Esophagus squamous epithelium (tissue), 5 donors: ENCODE data around the gene HBG2. TPM values are rescaled to one million over a fixed set of nuclear protein-coding genes. Genes with fewer than 3 reads are reported as not detected.
"Not testable (repeated sequence)": the region's sequence is repeated elsewhere in the genome, so short reads cannot be mapped to it uniquely, and the experiment has no call there.

Experiments used
- DNase-seq: peaks from one replicate; lab custom pipeline; 2025; lab: John Stamatoyannopoulos, UW
- H3K27ac ChIP-seq, 4 donors: fragments of 200-600 bp; sonication (generic); one replicate each; pipeline ENCODE4 v1.5.1; 2016 to 2019; ENCODE audit warnings: mild to moderate bottlenecking in 1 of 4
- H3K27me3 ChIP-seq, 4 donors: fragments of 200-600 bp; sonication (generic); 1 replicate in 3 of 4; 2 replicates in 1 of 4; pipeline versions ENCODE4 v1.5.1 to v1.6.0; 2017 to 2021; ENCODE audit warnings: antibody characterized with exemption in 1 of 4
- H3K36me3 ChIP-seq, 3 donors: fragments of 200-600 bp; sonication (generic); one replicate each; pipeline ENCODE4 v1.5.1; 2016 to 2019
- H3K4me1 ChIP-seq, 3 donors: fragments of 200-600 bp; sonication (generic); one replicate each; pipeline ENCODE4 v1.5.1; 2017 to 2019
- H3K4me3 ChIP-seq, 4 donors: fragments of 200-600 bp; sonication (generic); 1 replicate in 3 of 4; 2 replicates in 1 of 4; pipeline ENCODE4 v1.5.1; 2016 to 2019; ENCODE audit warnings: mild to moderate bottlenecking in 2 of 4, moderate library complexity in 1 of 4
- H3K9me3 ChIP-seq, 3 donors: fragments of 200-600 bp; sonication (generic); one replicate each; pipeline ENCODE4 v1.5.1; 2016 to 2019
- CTCF ChIP-seq, 6 experiments: fragments of 450-650 bp in 4 of 6; fragments of 200-600 bp in 2 of 6; sonication (generic) in 2 of 6; IDR thresholded peaks; one replicate each; pipeline ENCODE4 v1.5.1; 2016 to 2019; ENCODE audit warnings: antibody characterized with exemption in 6 of 6, mild to moderate bottlenecking in 4 of 6, moderate library complexity in 4 of 6
- POLR2A ChIP-seq, 4 donors: fragments of 450-650 bp; IDR thresholded peaks; one replicate each; pipeline ENCODE4 v1.6.1; 2017; ENCODE audit warnings: antibody characterized with exemption in 4 of 4, mild to moderate bottlenecking in 4 of 4, moderate library complexity in 3 of 4
- WGBS, 2 donors: methylation state at CpG; one replicate each; pipeline ENCODE4 v1.1.5; 2018; 5-methylcytosine and 5-hydroxymethylcytosine counted together
- intact Hi-C: fragments of 100-400 bp; cut with DNase I; formaldehyde crosslinking; loops from one replicate; pipeline ENCODE4 v1.15.0; 2022
- total RNA-seq, 4 donors: library from RNA; depleted of rRNA; stranded (reverse); fragments of >200 nt; gene quantifications; one replicate each; pipeline ENCODE4 v1.1.0, GENCODE V29; 2016
- donor health status: DM: yes; HTN: yes; CAD: no.

The HBG2 gene
- total RNA-seq, result not detected

- H3K4me1 ChIP-seq, H3K4me3 ChIP-seq, DNase-seq, H3K27ac ChIP-seq, H3K36me3 ChIP-seq, H3K9me3 ChIP-seq, intact Hi-C loops, H3K27me3 ChIP-seq: not testable (repeated sequence)
- 43 to 70% methylated on average over 4 of the region's 9 CpGs for WGBS, 2 donors
Measured at GRCh38 chr11:5254646-5255413, at the start of gene HBG2. Gene HBG2 (minus strand): TSS chr11:5254781. CDS start chr11:5254728, 53 bp downstream.

GRCh38 chr11:5304046-5304445 lies 49.5 kb upstream of the HBG2 start:
- no peaks in the 10 kb centered on the region for H3K36me3 ChIP-seq
- H3K9me3 ChIP-seq, result no peaks in the 10 kb centered on the region
- intact Hi-C loops, result no loop called here
- no peaks in the 10 kb centered on the region for H3K27me3 ChIP-seq
- no peaks in the 10 kb centered on the region for H3K4me1 ChIP-seq
- DNase-seq, result no peak
- whole genome bisulfite sequencing, 2 donors, result 83 to 100% methylated on average over 1 of the region's 1 CpG
- H3K4me3 ChIP-seq, result no peak overlapping the region
- TF ChIP-seq POLR2A (IDR thresholded peaks at IDR 0.05) (no peak), CTCF (IDR thresholded peaks at IDR 0.05) (no peak)
- H3K27ac ChIP-seq, result no peak overlapping the region

- no peak overlapping the region for H3K27ac ChIP-seq
- H3K9me3 ChIP-seq, result no peaks in the 10 kb centered on the region
- no peak for TF ChIP-seq POLR2A (IDR thresholded peaks at IDR 0.05)
- TF ChIP-seq CTCF (IDR thresholded peaks at IDR 0.05), result no peak
- 79 to 80% methylated on average over 5 of the region's 5 CpGs for WGBS, 2 donors
- no peaks in the 10 kb centered on the region for H3K4me1 ChIP-seq
- no peaks in the 10 kb centered on the region for H3K27me3 ChIP-seq
- intact Hi-C loops, result no loop called here
- no peaks in the 10 kb centered on the region for H3K36me3 ChIP-seq
- DNase-seq, result no peak
- no peak overlapping the region for H3K4me3 ChIP-seq
Measured at GRCh38 chr11:5303626-5304025, 49.0 kb upstream of the HBG2 start.

GRCh38 chr11:5301846-5302245 lies 47.3 kb upstream of the HBG2 start, which contains the start of gene OR51B4:
Gene OR51B4 (minus strand): TSS chr11:5301946. CDS start chr11:5301946, 0 bp downstream.
- Histone ChIP-seq H3K9me3 (no peaks in the 10 kb centered on the region), H3K27ac (no peak within 1 kb of the TSS), H3K4me3 (no peak within 1 kb of the TSS), H3K27me3 (no peaks in the 10 kb centered on the region), H3K4me1 (no peaks in the 10 kb centered on the region), H3K36me3 (no peaks in the 10 kb centered on the region)
- TF ChIP-seq CTCF (IDR thresholded peaks at IDR 0.05) (no peak), POLR2A (IDR thresholded peaks at IDR 0.05) (no peak)
- 79 to 81% methylated on average over 2 of the region's 2 CpGs for WGBS, 2 donors
- intact Hi-C loops, result no loop called here
- DNase-seq, result no peak

GRCh38 chr11:5300251-5300650 lies 45.7 kb upstream of the HBG2 start:
- intact Hi-C loops, result no loop called here
- TF ChIP-seq POLR2A (IDR thresholded peaks at IDR 0.05) (no peak), CTCF (IDR thresholded peaks at IDR 0.05) (no peak)
- Histone ChIP-seq H3K27ac (no peak overlapping the region), H3K4me1 (no peaks in the 10 kb centered on the region), H3K36me3 (no peaks in the 10 kb centered on the region), H3K9me3 (no peaks in the 10 kb centered on the region), H3K27me3 (no peaks in the 10 kb centered on the region), H3K4me3 (no peak overlapping the region)
- 48 to 64% methylated on average over 3 of the region's 3 CpGs for WGBS, 2 donors
- DNase-seq, result no peak
